GM18499 (cell line): ENCODE measurements around the gene IRAK2.
"Not testable (repeated sequence)": the region's sequence is repeated elsewhere in the genome, so short reads cannot be mapped to it uniquely, and the experiment has no call there.

Experiments
- ATAC-seq: cut with Tn5 transposase; IDR thresholded peaks from one replicate; pipeline ENCODE4 v1.9.1; 2021; ENCODE audit warnings: moderate number of reproducible peaks; ENCODE audit not compliant: insufficient read depth, unreplicated experiment

IRAK2 gene

DNA sequence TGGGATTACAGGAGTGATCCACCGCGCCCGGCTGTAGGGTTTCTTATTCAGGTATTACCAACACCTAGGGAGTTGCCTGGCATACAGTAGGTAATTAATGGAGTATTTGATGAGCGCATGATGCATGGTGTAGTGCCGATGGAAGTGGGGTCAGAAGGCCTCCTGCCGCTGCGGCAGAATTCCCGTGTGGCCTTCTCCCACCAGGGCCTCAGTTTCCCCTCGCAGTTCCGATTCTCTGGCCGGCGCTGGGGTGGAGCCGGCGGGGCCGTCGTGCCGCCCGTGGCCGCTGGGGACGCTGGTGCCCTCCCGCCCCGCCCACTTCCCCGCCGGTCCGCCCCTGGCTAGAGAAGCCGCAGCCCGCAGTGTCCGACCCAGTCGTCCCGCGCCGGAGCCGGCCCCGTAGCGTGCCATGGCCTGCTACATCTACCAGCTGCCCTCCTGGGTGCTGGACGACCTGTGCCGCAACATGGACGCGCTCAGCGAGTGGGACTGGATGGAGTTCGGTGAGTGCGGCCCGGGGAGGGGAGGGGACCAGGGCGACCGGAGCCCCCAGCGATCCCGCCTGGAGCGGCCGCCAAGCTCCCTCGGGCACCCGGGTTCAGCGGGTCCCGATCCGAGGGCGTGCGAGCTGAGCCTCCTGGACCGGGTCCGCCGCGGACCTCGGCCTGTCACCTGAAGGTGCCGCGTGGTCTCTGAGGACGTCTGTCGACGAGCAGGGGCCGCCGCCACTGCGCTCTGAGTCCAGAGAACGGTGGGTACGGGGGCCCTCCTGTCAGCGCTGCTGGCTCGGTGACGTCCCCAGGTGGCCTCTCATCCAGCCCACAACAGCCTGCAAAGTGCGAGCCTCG, at the start of gene IRAK2:
Gene IRAK2, plus strand, starts transcription at position 374 of the 848 bp plus-strand sequence. Its CDS starts 36 bp downstream, at position 410.
- peak; percentile 44 for ATAC-seq

GRCh38 chr3:10115326-10116137, 49.2 kb upstream of the IRAK2 start, which contains the start of gene BRK1:
TSS of gene BRK1 (plus strand) at chr3:10115675. CDS start at chr3:10115702, 27 bp downstream.
- ATAC-seq = peak; percentile 75

DNA sequence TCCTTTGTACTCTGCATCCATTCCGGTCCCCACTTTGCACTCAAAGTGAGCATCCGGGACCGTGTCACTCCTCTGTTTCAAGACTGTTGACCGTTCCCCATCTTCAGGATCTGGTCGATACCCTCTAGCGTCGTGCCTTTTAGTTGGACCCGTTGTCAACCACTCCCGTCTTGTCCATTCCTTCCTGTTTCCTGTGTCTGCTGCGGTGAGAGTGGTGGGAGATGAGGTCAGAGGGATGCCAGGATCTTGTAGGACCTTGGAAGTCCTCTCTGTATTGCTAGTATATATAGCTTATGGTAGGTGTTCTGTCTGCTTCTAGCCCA, 48.6 kb upstream of the IRAK2 start:
- no peak for ATAC-seq

- no peak for ATAC-seq
Observed at GRCh38 chr3:10116928-10117327, 47.8 kb upstream of the IRAK2 start.

DNA sequence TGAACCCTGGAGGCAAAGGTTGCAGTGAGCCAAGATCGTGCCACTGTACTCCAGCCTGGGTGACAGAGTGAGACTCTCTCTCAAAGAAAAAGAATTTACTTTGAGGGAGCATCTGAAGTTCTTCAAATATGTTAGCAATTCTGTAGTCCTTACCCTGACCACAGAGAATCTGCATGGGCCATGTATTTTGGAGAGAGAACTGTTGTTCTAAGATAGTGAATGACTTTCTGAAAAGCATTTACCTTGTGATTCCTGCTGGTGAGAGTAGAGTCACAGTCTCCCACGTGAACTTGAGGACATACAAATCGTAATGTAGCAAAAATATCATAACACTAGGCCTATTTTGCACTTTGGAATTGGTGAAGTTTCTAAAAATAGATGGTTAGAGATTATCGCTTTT, 45.3 kb upstream of the IRAK2 start:
- ATAC-seq = no peak

GRCh38 chr3:10121064-10121463, 43.7 kb upstream of the IRAK2 start:
- ATAC-seq = no peak

DNA sequence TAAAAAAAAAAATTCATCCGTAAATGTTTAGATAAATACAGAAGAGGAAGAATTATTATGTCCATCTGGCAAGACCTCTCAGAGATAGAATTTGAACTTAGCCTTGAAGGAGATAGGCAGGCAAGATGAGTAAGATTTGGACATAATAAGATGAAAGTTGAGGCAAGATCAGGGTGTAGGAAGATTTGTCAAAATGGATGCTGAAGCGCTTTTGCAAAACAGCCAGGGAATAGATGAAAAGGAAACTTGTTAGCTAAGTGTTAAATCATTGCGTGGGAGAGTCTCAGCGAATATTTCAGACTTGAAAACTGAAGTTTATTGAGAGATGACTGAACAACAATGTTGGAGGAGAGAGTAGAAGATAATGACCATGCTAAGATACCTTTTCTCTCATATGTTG, 42.0 kb upstream of the IRAK2 start:
- no peak for ATAC-seq

DNA sequence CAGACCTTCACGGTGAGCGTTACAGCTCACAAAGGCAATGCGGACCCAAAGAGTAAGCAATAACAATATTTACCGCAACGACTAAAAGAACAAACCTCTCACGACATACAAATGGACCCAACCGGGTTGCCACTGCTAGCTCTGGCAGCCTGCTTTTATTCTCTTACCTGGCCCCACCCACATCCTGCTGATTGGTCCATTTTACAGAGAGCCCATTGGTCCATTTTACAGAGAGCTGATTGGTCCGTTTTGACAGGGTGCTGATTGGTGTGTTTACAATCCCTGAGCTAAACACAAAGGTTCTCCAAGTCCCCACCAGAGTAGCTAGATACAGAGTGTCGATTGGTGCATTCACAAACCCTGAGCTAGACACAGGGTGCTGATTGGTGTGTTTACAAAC, 28.8 kb upstream of the IRAK2 start:
- not testable (repeated sequence) for ATAC-seq

- no peak for ATAC-seq
Observed at GRCh38 chr3:10136426-10137005, 28.2 kb upstream of the IRAK2 start.

DNA sequence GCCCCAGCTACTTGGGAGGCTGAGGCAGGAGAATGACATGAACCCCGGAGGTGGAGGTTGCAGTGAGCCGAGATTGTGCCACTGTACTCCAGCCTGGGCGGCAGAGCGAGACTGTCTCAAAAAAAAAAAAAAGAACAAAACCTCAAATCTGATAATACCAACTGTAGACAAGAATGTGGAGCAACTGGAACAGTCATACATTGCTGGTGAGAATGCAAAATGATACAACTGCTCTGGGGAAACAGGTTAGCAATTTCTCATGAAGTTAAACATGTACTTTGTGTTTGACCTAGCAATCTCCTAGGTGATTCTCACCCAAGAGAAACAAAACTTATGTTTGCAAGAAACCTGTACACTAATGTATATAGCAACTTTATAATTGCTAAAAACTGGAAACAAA, 27.5 kb upstream of the IRAK2 start:
- ATAC-seq = no peak

GRCh38 chr3:10140996-10141546, 23.6 kb upstream of the IRAK2 start:
- ATAC-seq = no peak

DNA sequence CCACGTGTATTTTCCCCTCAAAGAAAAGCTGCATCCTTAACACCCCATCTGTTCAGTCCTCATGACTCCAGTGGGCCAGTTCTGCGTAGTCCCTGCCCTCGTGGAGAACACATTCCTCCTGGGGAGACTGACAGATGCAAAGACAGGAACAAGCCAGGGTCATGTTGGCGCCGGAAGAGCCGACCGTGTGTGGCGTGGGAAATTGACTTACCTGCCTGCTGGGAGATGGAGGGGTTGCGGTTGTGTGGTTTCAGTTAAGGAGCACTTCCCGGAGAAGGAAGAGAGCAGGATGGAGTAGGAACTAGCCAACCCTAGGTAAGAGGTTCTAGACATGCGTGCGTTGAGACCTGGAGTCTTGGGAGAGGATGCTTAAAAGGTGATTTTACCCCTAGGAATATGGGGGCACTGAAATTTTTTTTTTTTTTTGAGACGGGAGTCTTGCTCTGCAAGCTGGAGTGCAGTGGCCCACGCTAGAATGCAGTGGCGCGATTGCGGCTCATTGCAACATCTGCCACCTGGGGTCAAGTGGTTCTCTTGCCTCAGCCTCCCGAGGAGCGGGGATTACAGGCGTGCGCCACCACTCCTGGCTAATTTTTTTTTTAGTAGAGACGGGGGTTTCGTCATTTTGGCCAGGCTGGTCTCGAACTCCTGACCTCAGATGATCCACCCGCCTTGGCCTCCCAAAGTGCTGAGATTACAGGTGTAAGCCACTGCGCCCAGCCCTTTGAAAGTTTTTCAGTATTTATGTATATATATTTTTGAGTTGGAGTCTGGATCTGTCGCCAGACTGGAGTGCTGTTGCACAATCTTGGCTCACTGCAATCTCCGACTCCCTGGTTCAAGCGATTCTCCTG, 21.8 kb upstream of the IRAK2 start:
- ATAC-seq = no peak

DNA sequence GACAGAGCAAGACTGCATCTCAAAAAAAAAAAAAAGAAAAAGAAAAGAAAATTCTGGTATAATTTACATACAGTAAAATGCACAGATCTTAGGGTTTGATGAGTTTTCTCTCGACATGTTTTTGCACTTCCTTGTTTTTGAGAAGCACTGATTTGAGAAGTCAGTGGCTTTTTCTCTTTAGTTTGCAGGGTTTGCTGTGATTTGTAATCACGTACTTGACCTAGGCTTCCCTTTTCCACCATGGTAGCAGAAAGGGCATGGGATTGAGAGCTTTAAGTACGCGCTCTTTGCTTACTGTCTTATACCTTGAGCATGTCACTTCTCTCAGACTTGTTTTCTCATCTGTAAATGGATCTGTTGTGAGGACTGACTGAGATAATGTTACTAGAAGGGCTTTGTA, 19.0 kb upstream of the IRAK2 start:
- ATAC-seq = no peak

- no peak for ATAC-seq
Observed at GRCh38 chr3:10149226-10149625, 15.5 kb upstream of the IRAK2 start.

DNA sequence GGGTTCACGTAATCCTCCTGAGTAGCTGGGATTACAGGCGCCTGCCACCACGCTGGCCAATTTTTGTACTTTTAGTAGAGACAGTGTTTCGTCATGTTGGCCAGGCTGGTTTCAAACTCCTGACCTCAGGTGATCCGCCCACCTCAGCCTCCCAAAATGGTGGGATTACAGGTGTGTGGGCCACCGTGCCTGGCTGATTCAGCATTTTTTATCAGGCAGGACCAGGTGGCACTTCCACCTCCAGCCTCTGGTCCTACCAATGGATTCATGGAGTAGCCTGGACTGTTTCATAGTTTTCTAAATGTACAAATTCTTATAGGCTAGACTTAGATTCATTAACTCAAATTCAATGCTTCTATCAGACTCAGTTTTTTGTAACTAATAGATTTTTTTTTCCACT, 13.7 kb upstream of the IRAK2 start:
- ATAC-seq = no peak

DNA sequence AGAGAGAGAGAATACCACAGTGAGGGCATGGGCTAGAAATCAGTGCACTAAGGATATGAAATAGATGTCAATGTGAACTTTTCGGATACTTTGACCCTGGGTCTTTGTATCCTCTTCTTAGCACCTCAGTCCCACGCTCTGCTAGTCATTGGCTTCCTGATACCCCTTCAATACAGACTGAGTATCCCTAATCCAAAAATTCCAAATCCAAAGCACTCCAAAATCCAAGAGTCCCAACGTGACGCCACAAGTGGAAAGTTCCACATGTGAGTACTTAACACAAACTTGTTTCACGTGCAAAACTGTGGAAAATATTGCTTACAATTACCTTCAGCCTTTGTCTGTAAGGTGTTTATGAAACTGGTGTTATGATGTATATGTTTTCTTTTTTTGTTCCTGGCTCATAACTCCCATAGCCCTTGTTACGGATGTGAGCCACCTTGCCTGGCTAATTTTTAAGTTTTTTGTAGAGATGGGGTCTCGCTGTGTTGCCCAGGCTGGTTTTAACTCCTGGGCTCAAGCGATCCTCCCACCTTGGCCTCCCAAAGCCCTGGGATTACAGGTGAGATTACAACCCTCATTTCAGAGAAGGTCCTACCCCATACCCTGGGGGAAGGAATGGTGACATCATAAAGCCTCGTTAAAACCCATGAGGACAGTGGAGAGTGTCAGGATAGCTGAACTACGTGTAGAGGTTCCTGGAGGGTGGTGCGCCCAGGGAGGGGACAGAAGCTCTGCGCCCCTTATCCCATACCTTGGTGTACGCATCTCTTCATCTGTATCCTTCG, 10.2 kb upstream of the IRAK2 start:
- ATAC-seq = no peak

- no peak for ATAC-seq
Observed at GRCh38 chr3:10155123-10155472, 9.6 kb upstream of the IRAK2 start.

GRCh38 chr3:10155658-10156057, 9.1 kb upstream of the IRAK2 start:
- ATAC-seq = no peak

DNA sequence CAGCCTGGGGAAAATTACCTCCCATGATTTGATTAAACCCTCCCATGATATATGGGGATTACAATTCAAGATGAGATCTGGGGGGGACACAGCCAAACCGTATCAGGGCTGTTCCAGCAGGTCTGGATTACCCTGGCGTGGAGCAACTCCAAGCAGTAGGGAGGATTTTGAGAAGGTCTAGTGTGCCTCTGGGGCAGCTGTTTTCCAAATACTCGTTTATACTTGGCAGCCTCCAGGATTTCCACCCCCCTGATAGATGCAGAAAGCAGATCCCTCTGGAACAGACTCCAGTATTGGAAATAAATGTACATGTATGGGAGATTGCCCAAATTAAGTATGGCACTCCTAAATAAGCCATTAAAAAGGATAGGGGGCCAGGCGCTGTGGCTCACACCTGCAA, 7.7 kb upstream of the IRAK2 start:
- no peak for ATAC-seq
